A549 treated with GW870086 at 1 μM for 4 hours (cell line): ENCODE data around the gene USP35. TPM values are rescaled to one million over a fixed set of nuclear protein-coding genes. Genes with fewer than 3 reads are reported as not detected.

Experiments
- total RNA-seq: library from RNA; stranded (reverse); fragments of 200-300 nt; extraction: Qiagen RNA extraction; gene quantifications from 5 replicates; pipeline ENCODE4 v1.2.3, GENCODE V29; 2022; ENCODE audit warnings: low read depth

The USP35 gene, protein sequence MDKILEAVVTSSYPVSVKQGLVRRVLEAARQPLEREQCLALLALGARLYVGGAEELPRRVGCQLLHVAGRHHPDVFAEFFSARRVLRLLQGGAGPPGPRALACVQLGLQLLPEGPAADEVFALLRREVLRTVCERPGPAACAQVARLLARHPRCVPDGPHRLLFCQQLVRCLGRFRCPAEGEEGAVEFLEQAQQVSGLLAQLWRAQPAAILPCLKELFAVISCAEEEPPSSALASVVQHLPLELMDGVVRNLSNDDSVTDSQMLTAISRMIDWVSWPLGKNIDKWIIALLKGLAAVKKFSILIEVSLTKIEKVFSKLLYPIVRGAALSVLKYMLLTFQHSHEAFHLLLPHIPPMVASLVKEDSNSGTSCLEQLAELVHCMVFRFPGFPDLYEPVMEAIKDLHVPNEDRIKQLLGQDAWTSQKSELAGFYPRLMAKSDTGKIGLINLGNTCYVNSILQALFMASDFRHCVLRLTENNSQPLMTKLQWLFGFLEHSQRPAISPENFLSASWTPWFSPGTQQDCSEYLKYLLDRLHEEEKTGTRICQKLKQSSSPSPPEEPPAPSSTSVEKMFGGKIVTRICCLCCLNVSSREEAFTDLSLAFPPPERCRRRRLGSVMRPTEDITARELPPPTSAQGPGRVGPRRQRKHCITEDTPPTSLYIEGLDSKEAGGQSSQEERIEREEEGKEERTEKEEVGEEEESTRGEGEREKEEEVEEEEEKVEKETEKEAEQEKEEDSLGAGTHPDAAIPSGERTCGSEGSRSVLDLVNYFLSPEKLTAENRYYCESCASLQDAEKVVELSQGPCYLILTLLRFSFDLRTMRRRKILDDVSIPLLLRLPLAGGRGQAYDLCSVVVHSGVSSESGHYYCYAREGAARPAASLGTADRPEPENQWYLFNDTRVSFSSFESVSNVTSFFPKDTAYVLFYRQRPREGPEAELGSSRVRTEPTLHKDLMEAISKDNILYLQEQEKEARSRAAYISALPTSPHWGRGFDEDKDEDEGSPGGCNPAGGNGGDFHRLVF
- 6.6 to 8.7 TPM (median 8.4 TPM) in 5 replicates for total RNA-seq

DNA sequence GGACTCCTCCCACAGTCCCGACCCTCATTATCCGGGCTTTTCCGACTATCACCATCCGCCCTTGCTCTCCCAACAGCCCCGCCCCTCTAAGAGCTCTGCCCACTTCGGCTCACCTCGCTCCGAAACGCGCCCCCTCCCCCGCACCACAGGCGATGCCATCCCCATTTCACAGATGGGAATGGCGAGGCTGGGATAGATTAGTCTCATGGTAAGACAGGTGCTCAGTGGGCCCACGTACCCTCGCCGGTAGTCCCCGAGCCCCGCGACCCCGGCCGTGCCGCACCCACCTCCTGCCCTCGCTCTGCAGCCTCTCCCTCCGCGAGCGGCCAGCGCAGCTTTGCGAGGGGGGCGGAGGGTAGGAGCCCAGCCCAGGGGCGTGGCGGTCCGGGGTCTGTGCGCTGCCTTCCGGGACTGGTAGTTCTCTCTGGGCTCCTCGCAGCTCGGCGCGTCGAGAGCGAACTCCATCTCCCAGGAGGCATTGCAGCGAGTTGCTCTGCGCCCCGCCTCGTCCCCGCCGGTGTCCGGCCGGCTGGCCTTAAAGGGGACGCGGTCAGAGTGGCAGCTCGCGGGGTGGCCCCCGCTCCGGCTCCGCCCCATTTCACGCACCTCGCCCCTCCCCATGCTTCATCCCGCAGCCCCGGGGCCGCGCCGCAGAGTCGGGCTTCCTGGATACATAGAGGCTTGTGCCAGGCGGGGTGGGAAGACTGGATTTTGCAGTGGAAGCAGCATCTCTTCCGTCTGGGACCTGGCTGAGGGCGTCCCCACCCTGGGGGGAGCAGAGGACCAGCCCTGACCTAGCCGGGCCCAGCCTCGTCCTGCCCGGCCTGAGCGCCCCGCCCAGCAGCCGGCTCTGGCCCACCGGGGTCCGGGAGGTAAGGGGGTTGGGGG is at the start of gene USP35, which contains the start of gene KCTD21:
USP35 (plus strand) TSS at position 634 of the 888 bp plus-strand sequence. CDS start 7,327 bp downstream, outside the sequence.
KCTD21 (minus strand) TSS at position 341 of the 888 bp plus-strand sequence. CDS start 14,072 bp downstream, outside the sequence.

DNA sequence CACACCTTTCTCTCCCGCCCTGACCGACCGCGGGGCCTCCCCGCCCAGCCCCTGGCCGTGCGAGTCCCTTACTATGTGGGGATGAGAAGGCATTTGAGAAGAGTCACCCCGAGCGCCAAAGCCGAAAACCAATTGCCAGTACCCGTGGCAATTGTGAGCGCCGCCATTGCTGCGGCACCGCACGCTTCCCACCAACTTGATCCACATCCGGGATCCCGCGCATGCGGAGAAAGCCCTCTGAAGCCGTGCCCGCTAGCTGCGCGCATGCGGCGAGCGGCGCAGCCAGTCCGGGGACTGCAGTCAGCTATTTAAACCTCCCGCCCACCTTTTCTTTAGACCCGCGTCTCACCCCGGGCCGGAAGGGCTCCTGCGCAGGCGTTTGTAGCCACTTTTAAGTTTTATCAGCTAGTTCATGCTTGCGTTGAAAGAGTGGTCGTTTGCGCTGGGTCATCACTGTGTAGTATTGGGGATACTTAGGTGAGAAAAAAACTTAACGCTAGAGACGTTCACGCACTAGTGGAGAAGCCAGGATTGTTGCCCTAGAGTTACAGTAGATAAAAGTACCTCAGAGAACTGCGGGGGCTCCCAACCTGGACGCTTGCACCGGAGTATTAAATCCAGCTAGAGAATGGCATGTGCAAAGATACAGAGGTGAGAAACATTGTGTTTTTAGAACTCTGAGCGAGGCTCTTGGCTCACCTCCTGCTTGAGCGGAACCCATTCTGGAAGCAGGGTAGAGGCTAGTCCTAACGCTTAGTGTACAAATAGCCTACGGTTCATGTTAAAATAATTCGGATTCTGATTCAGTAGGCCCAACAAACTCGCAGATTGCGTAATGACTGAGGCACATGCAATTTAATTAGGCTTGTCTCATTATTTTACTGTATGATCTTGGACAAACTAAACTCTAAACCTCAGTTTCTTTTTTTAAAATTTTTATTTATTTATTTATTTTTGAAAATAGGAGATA is 49.0 kb upstream of the USP35 start, which contains the start of gene ALG8:
ALG8 (minus strand) TSS at position 205 of the 970 bp plus-strand sequence; CDS start at position 167, 38 bp downstream.

Other genes starting within 250 kb of the USP35 start
- 18.5 to 21.7 TPM (median 19.1 TPM) in 5 replicates for gene INTS4, start 194.3 kb upstream of the USP35 start, total RNA-seq
- gene KCTD14, start 165.6 kb upstream of the USP35 start, total RNA-seq, result 1.7 to 2.1 TPM (median 2.0 TPM) in 5 replicates
- not detected in 5 replicates for gene THRSP, start 125.1 kb upstream of the USP35 start, total RNA-seq
- gene NDUFC2, start 109.1 kb upstream of the USP35 start, total RNA-seq, result 247 to 278 TPM (median 252 TPM) in 5 replicates
- 47.5 to 64.3 TPM (median 61.3 TPM) in 5 replicates for gene ALG8, start 49.3 kb upstream of the USP35 start, total RNA-seq
- 7.3 to 8.3 TPM (median 7.9 TPM) in 5 replicates for gene KCTD21, start 293 bp upstream of the USP35 start, total RNA-seq
- gene GAB2, start 228.9 kb downstream of the USP35 start, total RNA-seq, result 2.9 to 5.1 TPM (median 4.9 TPM) in 5 replicates